BLaER1 (cell line): ENCODE results near the gene NR5A1.

ENCODE experiments used
- H3K27ac ChIP-seq: shearing (Covaris generic); formaldehyde crosslinking; 2 replicates; pipeline ENCODE4 v1.8.1; 2022
- H3K27me3 ChIP-seq: shearing (Covaris generic); formaldehyde crosslinking; 2 replicates; pipeline ENCODE4 v1.8.1; 2022
- H3K36me3 ChIP-seq: shearing (Covaris generic); formaldehyde crosslinking; 2 replicates; pipeline ENCODE4 v1.8.1; 2022
- H3K4me1 ChIP-seq: shearing (Covaris generic); formaldehyde crosslinking; 2 replicates; pipeline ENCODE4 v1.8.1; 2022
- H3K4me2 ChIP-seq: shearing (Covaris generic); formaldehyde crosslinking; 2 replicates; pipeline ENCODE4 v1.8.1; 2022
- H3K4me3 ChIP-seq: shearing (Covaris generic); formaldehyde crosslinking; 2 replicates; pipeline ENCODE4 v1.8.1; 2022
- H3K9ac ChIP-seq: shearing (Covaris generic); formaldehyde crosslinking; 2 replicates; pipeline ENCODE4 v1.8.1; 2022
- H3K9me3 ChIP-seq: shearing (Covaris generic); formaldehyde crosslinking; 2 replicates; pipeline ENCODE4 v1.8.1; 2022
- H4K20me1 ChIP-seq: shearing (Covaris generic); formaldehyde crosslinking; 2 replicates; pipeline ENCODE4 v1.8.1; 2022
- Cebpa-rat ChIP-seq: shearing (Covaris generic); IDR thresholded peaks from 2 replicates; pipeline ENCODE4 v1.8.1; 2022

NR5A1 gene

GRCh38 chr9:124506931-124507879 lies at the start of gene NR5A1:
TSS of gene NR5A1 (minus strand) at chr9:124507399. CDS start at chr9:124503395, 4,004 bp downstream.
- H3K36me3 ChIP-seq = no peaks in the 10 kb centered on the region
- peaks cover 16% of the 10 kb centered on the region; the same call in 1 of the 2 replicates for H4K20me1 ChIP-seq
- no peaks in the 10 kb centered on the region; the same call in 1 of the 2 replicates for H3K9me3 ChIP-seq
- no peak within 1 kb of the TSS for H3K27ac ChIP-seq
- peaks cover 12% of the 10 kb centered on the region for H3K4me1 ChIP-seq
- no peak within 1 kb of the TSS for H3K9ac ChIP-seq
- H3K27me3 ChIP-seq = peaks cover 49% of the 10 kb centered on the region
- no peak within 1 kb of the TSS for H3K4me2 ChIP-seq
- no peak for TF ChIP-seq Cebpa-rat
- H3K4me3 ChIP-seq = no peak within 1 kb of the TSS

GRCh38 chr9:124555043-124555442 lies 47.8 kb upstream of the NR5A1 start:
- no peaks in the 10 kb centered on the region for H3K27me3 ChIP-seq
- H4K20me1 ChIP-seq = no peaks in the 10 kb centered on the region
- no peak overlapping the region for H3K4me2 ChIP-seq
- H3K4me3 ChIP-seq = no peak overlapping the region
- H3K36me3 ChIP-seq = no peaks in the 10 kb centered on the region
- H3K4me1 ChIP-seq = peaks cover 18% of the 10 kb centered on the region
- H3K9ac ChIP-seq = no peak overlapping the region
- no peaks in the 10 kb centered on the region for H3K9me3 ChIP-seq
- TF ChIP-seq Cebpa-rat = no peak
- no peak overlapping the region for H3K27ac ChIP-seq

- Histone ChIP-seq H3K27me3 (no peaks in the 10 kb centered on the region), H4K20me1 (no peaks in the 10 kb centered on the region), H3K4me3 (no peak overlapping the region), H3K9ac (no peak overlapping the region), H3K4me2 (no peak overlapping the region), H3K9me3 (no peaks in the 10 kb centered on the region), H3K36me3 (no peaks in the 10 kb centered on the region), H3K4me1 (peaks cover 18% of the 10 kb centered on the region), H3K27ac (no peak overlapping the region)
- TF ChIP-seq Cebpa-rat = no peak
Observed at GRCh38 chr9:124553738-124554137, 46.5 kb upstream of the NR5A1 start.

- H3K9ac ChIP-seq = no peak overlapping the region
- H3K27me3 ChIP-seq = no peaks in the 10 kb centered on the region
- TF ChIP-seq Cebpa-rat = no peak
- no peaks in the 10 kb centered on the region for H4K20me1 ChIP-seq
- H3K4me2 ChIP-seq = no peak overlapping the region
- H3K9me3 ChIP-seq = no peaks in the 10 kb centered on the region
- peaks cover 15% of the 10 kb centered on the region for H3K4me1 ChIP-seq
- no peaks in the 10 kb centered on the region for H3K36me3 ChIP-seq
- H3K27ac ChIP-seq = no peak overlapping the region
- no peak overlapping the region for H3K4me3 ChIP-seq
Observed at GRCh38 chr9:124552273-124552605, 45.0 kb upstream of the NR5A1 start.

GRCh38 chr9:124551472-124552272 lies 44.5 kb upstream of the NR5A1 start:
- Histone ChIP-seq H3K27ac (no peak overlapping the region), H3K9ac (no peak overlapping the region), H3K4me1 (peaks cover 15% of the 10 kb centered on the region), H4K20me1 (no peaks in the 10 kb centered on the region), H3K36me3 (no peaks in the 10 kb centered on the region), H3K4me3 (no peak overlapping the region), H3K27me3 (no peaks in the 10 kb centered on the region), H3K4me2 (no peak overlapping the region), H3K9me3 (no peaks in the 10 kb centered on the region)
- TF ChIP-seq Cebpa-rat = no peak

- H3K4me1 ChIP-seq = peaks cover 13% of the 10 kb centered on the region
- H3K36me3 ChIP-seq = no peaks in the 10 kb centered on the region
- TF ChIP-seq Cebpa-rat = no peak
- H3K9ac ChIP-seq = no peak overlapping the region
- H3K9me3 ChIP-seq = no peaks in the 10 kb centered on the region
- H3K27me3 ChIP-seq = no peaks in the 10 kb centered on the region
- no peaks in the 10 kb centered on the region for H4K20me1 ChIP-seq
- H3K27ac ChIP-seq = no peak overlapping the region
- no peak overlapping the region for H3K4me3 ChIP-seq
- H3K4me2 ChIP-seq = no peak overlapping the region
Observed at GRCh38 chr9:124550072-124550471, 42.9 kb upstream of the NR5A1 start.

- Histone ChIP-seq H3K36me3 (no peaks in the 10 kb centered on the region), H3K27me3 (no peaks in the 10 kb centered on the region), H3K27ac (no peak overlapping the region), H4K20me1 (no peaks in the 10 kb centered on the region), H3K9me3 (no peaks in the 10 kb centered on the region), H3K4me1 (peaks cover 9% of the 10 kb centered on the region), H3K4me3 (no peak overlapping the region), H3K4me2 (peak overlapping the region; percentile 39), H3K9ac (no peak overlapping the region)
- no peak for TF ChIP-seq Cebpa-rat
Observed at GRCh38 chr9:124549016-124549415, 41.8 kb upstream of the NR5A1 start.

GRCh38 chr9:124544535-124544934 lies 37.3 kb upstream of the NR5A1 start:
- no peak for TF ChIP-seq Cebpa-rat
- no peaks in the 10 kb centered on the region for H3K27me3 ChIP-seq
- no peaks in the 10 kb centered on the region for H3K9me3 ChIP-seq
- H3K27ac ChIP-seq = no peak overlapping the region
- peaks cover 14% of the 10 kb centered on the region for H3K4me1 ChIP-seq
- no peaks in the 10 kb centered on the region for H3K36me3 ChIP-seq
- H4K20me1 ChIP-seq = no peaks in the 10 kb centered on the region
- no peak overlapping the region for H3K4me3 ChIP-seq
- no peak overlapping the region for H3K4me2 ChIP-seq
- H3K9ac ChIP-seq = no peak overlapping the region

- Histone ChIP-seq H3K36me3 (no peaks in the 10 kb centered on the region), H3K4me2 (no peak overlapping the region), H3K9me3 (no peaks in the 10 kb centered on the region), H3K4me1 (0 out of 2 replicates have a peak, but pooled peaks cover 4% of the 10 kb centered on the region), H3K4me3 (no peak overlapping the region), H3K27me3 (no peaks in the 10 kb centered on the region), H4K20me1 (no peaks in the 10 kb centered on the region), H3K27ac (no peak overlapping the region), H3K9ac (no peak overlapping the region)
- no peak for TF ChIP-seq Cebpa-rat
Observed at GRCh38 chr9:124541824-124542223, 34.6 kb upstream of the NR5A1 start.

GRCh38 chr9:124537926-124538325 lies 30.7 kb upstream of the NR5A1 start:
- TF ChIP-seq Cebpa-rat = no peak
- H3K36me3 ChIP-seq = no peaks in the 10 kb centered on the region
- no peak overlapping the region for H3K9ac ChIP-seq

More at GRCh38 chr9:124537926-124538325, 30.7 kb upstream of the NR5A1 start:
- no peaks in the 10 kb centered on the region for H4K20me1 ChIP-seq
- H3K4me1 ChIP-seq = 0 out of 2 replicates have a peak, but pooled peaks cover 4% of the 10 kb centered on the region
- H3K4me3 ChIP-seq = no peak overlapping the region
- no peak overlapping the region for H3K27ac ChIP-seq
- no peaks in the 10 kb centered on the region for H3K9me3 ChIP-seq
- no peak overlapping the region for H3K4me2 ChIP-seq
- no peaks in the 10 kb centered on the region for H3K27me3 ChIP-seq
